ENCODE results near the gene FAH. TPM values are rescaled to one million over a fixed set of nuclear protein-coding genes. Genes with fewer than 3 reads are reported as not detected.
A peak's percentile ranks its signal among the peaks of the same experiment; 100 is the strongest.

FAH gene
- total and polyA plus RNA-seq, 9 of the 15 experiments (the other 6 are each of a cell fraction or from before 2014, with no cell fraction given) = 66.8 to 310 (median 103) TPM

- H3K4me3 ChIP-seq = no peak overlapping the region
- BruUV-seq (replicated peaks) = no TSS peak
- TF ChIP-seq CC2D1A (IDR thresholded peaks at IDR 0.05) = no peak
- TF ChIP-seq ZNF277 (CRISPR knock-in tag; IDR thresholded peaks at IDR 0.05; ENCODE audit: borderline replicate concordance) = no peak
- TF ChIP-seq LCOR (CRISPR knock-in tag; IDR thresholded peaks at IDR 0.05) = no peak
- TF ChIP-seq NFYB (IDR thresholded peaks at IDR 0.05; ENCODE audit: extremely low read depth, insufficient read length) = no peak
- TF ChIP-seq MYNN (IDR thresholded peaks at IDR 0.05) = no peak
- no peak for TF ChIP-seq MYNN (CRISPR knock-in tag; IDR thresholded peaks at IDR 0.05)
- no peak for TF ChIP-seq CREBBP (IDR thresholded peaks at IDR 0.05; ENCODE audit: low read depth, low read length)
- no peak for TF ChIP-seq SNIP1 (IDR thresholded peaks at IDR 0.05; ENCODE audit: low read depth)
- peak; percentile 71 for TF ChIP-seq MAFF (IDR thresholded peaks at IDR 0.05; ENCODE audit: low read length)
- TF ChIP-seq HDAC8 (tag; IDR thresholded peaks at IDR 0.05) = no peak
- no peak for TF ChIP-seq HES1 (IDR thresholded peaks at IDR 0.05; ENCODE audit: low read depth)
- TF ChIP-seq NFE2 (IDR thresholded peaks at IDR 0.05; ENCODE audit: low read depth) = peak; percentile 50; the same call in 1 of the 2 replicates
- no peak for TF ChIP-seq MTA2 (IDR thresholded peaks at IDR 0.05; ENCODE audit: low read depth)
- 0 out of 2 replicates have a peak, but pooled peaks have one; percentile 9 for TF ChIP-seq SUPT5H (IDR thresholded peaks at IDR 0.05)
- TF ChIP-seq MAFK (IDR thresholded peaks at IDR 0.05; ENCODE audit: low read length) = peak; percentile 66; the same call in 1 of the 2 replicates
- peak; percentile 80 for TF ChIP-seq C11orf30 (IDR thresholded peaks at IDR 0.05; ENCODE audit: low read depth)
- no peak for TF ChIP-seq COPS2 (conservative IDR thresholded peaks at IDR 0.05)
- no peak for TF ChIP-seq TCF7 (IDR thresholded peaks at IDR 0.05; ENCODE audit: borderline replicate concordance)
- TF ChIP-seq FOXA3 (CRISPR knock-in tag; conservative IDR thresholded peaks at IDR 0.05 in 1 of 2, IDR thresholded peaks at IDR 0.05 in 1 of 2) = no peak
- peak; percentile 90 for TF ChIP-seq ZNF316 (IDR thresholded peaks at IDR 0.05)
- TF ChIP-seq ZBTB34 (CRISPR knock-in tag; IDR thresholded peaks at IDR 0.05) = no peak
- no peak for TF ChIP-seq ZBTB9 (CRISPR knock-in tag; IDR thresholded peaks at IDR 0.05)
Observed at GRCh38 chr15:80140909-80141308, 11.9 kb upstream of the FAH start.

More at GRCh38 chr15:80140909-80141308, 11.9 kb upstream of the FAH start:
- Histone ChIP-seq H3K9me3 (replicated peaks; ENCODE audit: control insufficient read depth, insufficient read depth, low read depth, low read length) (no peaks in the 10 kb centered on the region), H4K20me1 (replicated peaks; ENCODE audit: control insufficient read depth, insufficient read depth, low read length) (no peaks in the 10 kb centered on the region), H3K9ac (ENCODE audit: insufficient read depth in 1 of 2, low read depth in 2 of 2, low read length in 2 of 2) (no peak overlapping the region), H3K4me2 (ENCODE audit: insufficient read depth, low read length) (no peak overlapping the region), H2AFZ (ENCODE audit: low read depth, low read length) (no peak overlapping the region), H3K4me1 (replicated peaks in 1 of 2; ENCODE audit: control insufficient read depth in 2 of 2, insufficient read depth in 2 of 2, low read length in 2 of 2) (peaks cover 2 to 7% of the 10 kb centered on the region in 2 experiments; a peak in 2 of 5 replicates), H3K36me3 (ENCODE audit: control insufficient read depth, insufficient read depth, low read length) (peaks cover 14% of the 10 kb centered on the region), H3K27me3 (ENCODE audit: control insufficient read depth in 2 of 2, insufficient read depth in 2 of 2, low read length in 2 of 2) (no peaks in the 10 kb centered on the region), H3K27ac (ENCODE audit: extremely low read depth, low read depth, low read length) (no peak overlapping the region), H3K79me2 (ENCODE audit: control insufficient read depth, insufficient read depth, low read length) (no peaks in the 10 kb centered on the region), H3K9me1 (ENCODE audit: control insufficient read depth, insufficient read depth, low read length) (no peaks in the 10 kb centered on the region)
- no peak for DNase-seq (ENCODE audit: extremely low read depth in 1 of 4, low spot score in 3 of 4)
- in situ Hi-C loops (cut with MboI) = no loop called here
- CTCF ChIA-PET (ENCODE audit: low intra/inter-chr PET ratio) = no interaction called here
- intact Hi-C loops (cut with micrococcal nuclease) = no loop called here
- POLR2A ChIA-PET = interaction anchor here (0.5 kb wide), 1 partner anchor 23 kb away, joined by 3 read pairs; no protein-coding TSS in a partner anchor
- 63% methylated on average over 4 of the region's 4 CpGs for WGBS (ENCODE audit: insufficient coverage, low coverage, missing lambda C conversion rate)
- ATAC-seq = peak; percentile 53
- FAIRE-seq = no peak

Measured in K562 (cell line).